Neutrophil (primary cell): Measurements from ENCODE around the gene RRP15.

Source experiments
- H3K27ac ChIP-seq: fragments of 200-600 bp; sonication (generic); 2 replicates; pipeline ENCODE4 v1.5.1; 2016; ENCODE audit warnings: mild to moderate bottlenecking, moderate library complexity
- H3K27me3 ChIP-seq: fragments of 200-600 bp; sonication (generic); 2 replicates; pipeline ENCODE4 v1.6.0; 2016; ENCODE audit warnings: mild to moderate bottlenecking
- H3K36me3 ChIP-seq: fragments of 200-600 bp; sonication (generic); 2 replicates; pipeline ENCODE4 v1.5.1; 2017
- H3K4me1 ChIP-seq, 2 experiments: fragments of 200-600 bp in 1 of 2; sonication (generic) in 1 of 2; 1 replicate in 1 of 2; 2 replicates in 1 of 2; pipeline versions ENCODE4 v1.5.1 to v1.6.1; 2013 to 2016; ENCODE audit warnings: low read depth in 1 of 2, low read length in 1 of 2, mild to moderate bottlenecking in 1 of 2, moderate library complexity in 1 of 2; ENCODE audit not compliant: control insufficient read depth in 1 of 2, insufficient read depth in 1 of 2
- H3K4me3 ChIP-seq, 2 experiments: fragments of 200-600 bp in 1 of 2; sonication (generic) in 1 of 2; 1 replicate in 1 of 2; 2 replicates in 1 of 2; pipeline ENCODE4 v1.5.1; 2013 to 2016; ENCODE audit warnings: low read depth in 1 of 2, low read length in 1 of 2, mild to moderate bottlenecking in 1 of 2, moderate library complexity in 1 of 2
- H3K9me3 ChIP-seq: fragments of 200-600 bp; sonication (generic); 2 replicates; pipeline ENCODE4 v1.5.1; 2016
- TF ChIP-seq, protein P1 (sequence below): fragments of 200-600 bp; sonication (generic); IDR thresholded peaks from 2 replicates; pipeline ENCODE4 v1.5.1; 2016; ENCODE audit warnings: antibody characterized with exemption

The RRP15 gene

DNA sequence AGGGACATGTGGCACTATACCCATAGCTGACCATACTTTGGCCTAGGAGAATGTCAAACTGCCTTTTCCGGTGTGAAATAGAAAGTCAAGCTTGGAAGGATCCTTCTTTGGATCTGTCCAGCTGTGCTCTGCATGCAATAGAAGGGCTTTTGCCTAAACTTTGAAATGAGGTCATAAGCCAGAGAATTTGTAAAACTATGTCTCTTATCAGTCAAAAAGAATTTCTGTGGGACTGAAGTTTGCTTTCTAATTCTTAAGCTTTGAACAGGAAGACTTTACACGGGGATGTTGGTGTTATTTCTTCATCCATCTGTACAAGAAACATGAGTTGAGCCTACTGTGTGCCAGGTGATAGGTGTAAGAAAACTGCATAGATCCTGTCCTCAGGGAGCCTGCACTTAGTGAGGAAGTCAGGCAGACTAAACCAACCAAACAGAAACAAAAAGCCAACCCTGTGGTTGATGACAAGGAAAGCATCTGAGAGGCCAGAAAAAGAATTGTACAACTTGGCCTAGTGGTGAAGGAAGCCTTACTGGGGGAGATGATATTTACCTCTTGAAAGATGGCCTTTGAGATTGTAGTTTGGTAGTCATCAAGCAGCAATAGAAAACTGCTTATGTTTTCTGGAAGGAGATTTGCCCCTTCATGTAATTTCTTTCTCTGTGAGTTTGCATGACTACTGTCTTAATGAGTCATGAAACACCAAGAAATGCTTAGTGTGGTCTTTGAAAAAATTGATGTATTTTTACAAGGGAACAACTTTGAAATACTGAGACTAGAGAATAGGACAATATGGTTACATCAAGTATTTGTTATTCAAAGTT is 84.8 kb downstream of the RRP15 start:
- Histone ChIP-seq H3K9me3 (no peaks in the 10 kb centered on the region), H3K27me3 (no peaks in the 10 kb centered on the region), H3K36me3 (no peaks in the 10 kb centered on the region), H3K4me1 (no peaks in the 10 kb centered on the region), H3K4me3 (no peak overlapping the region), H3K27ac (no peak overlapping the region)
- TF ChIP-seq, protein P1, sequence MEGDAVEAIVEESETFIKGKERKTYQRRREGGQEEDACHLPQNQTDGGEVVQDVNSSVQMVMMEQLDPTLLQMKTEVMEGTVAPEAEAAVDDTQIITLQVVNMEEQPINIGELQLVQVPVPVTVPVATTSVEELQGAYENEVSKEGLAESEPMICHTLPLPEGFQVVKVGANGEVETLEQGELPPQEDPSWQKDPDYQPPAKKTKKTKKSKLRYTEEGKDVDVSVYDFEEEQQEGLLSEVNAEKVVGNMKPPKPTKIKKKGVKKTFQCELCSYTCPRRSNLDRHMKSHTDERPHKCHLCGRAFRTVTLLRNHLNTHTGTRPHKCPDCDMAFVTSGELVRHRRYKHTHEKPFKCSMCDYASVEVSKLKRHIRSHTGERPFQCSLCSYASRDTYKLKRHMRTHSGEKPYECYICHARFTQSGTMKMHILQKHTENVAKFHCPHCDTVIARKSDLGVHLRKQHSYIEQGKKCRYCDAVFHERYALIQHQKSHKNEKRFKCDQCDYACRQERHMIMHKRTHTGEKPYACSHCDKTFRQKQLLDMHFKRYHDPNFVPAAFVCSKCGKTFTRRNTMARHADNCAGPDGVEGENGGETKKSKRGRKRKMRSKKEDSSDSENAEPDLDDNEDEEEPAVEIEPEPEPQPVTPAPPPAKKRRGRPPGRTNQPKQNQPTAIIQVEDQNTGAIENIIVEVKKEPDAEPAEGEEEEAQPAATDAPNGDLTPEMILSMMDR = no peak

DNA sequence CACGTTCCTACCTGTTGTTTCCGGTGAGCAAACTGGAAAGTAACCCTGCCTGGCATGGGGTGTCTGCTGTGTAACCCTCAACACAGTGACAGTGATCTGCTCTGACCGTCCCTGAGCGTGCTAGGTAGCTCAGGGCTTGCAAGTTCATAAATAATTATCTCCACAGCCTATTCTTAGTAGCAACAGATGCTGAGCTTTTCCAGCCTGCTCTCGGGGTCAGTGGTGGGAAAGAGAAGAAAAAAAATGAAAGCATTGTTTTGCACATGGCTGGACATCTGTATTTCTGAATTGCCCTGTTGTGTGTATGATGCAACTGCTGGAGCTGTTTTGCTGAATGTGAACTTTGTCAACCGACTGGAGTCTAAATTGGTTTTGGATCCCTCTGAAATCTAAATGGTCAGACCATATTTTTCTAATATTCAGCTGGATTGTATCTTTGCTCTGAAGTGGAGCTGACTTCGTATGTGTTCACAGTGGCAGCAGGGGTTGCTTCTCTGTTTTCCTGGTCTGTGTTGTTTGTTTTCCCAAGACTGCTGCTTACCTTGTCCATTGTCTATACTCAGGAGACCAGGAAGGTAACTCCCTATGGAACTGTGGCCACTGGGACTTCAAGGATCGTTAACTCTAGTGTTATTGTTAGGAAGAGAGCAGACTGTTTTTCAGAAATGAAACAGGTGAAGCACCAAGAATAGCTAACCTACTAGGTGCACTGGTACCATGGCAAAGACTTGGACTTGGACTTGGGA is 87.0 kb downstream of the RRP15 start:
- Histone ChIP-seq H3K9me3 (no peaks in the 10 kb centered on the region), H3K36me3 (no peaks in the 10 kb centered on the region), H3K4me1 (no peaks in the 10 kb centered on the region), H3K4me3 (no peak overlapping the region), H3K27ac (no peak overlapping the region), H3K27me3 (no peaks in the 10 kb centered on the region)
- TF ChIP-seq, protein P1 = no peak

DNA sequence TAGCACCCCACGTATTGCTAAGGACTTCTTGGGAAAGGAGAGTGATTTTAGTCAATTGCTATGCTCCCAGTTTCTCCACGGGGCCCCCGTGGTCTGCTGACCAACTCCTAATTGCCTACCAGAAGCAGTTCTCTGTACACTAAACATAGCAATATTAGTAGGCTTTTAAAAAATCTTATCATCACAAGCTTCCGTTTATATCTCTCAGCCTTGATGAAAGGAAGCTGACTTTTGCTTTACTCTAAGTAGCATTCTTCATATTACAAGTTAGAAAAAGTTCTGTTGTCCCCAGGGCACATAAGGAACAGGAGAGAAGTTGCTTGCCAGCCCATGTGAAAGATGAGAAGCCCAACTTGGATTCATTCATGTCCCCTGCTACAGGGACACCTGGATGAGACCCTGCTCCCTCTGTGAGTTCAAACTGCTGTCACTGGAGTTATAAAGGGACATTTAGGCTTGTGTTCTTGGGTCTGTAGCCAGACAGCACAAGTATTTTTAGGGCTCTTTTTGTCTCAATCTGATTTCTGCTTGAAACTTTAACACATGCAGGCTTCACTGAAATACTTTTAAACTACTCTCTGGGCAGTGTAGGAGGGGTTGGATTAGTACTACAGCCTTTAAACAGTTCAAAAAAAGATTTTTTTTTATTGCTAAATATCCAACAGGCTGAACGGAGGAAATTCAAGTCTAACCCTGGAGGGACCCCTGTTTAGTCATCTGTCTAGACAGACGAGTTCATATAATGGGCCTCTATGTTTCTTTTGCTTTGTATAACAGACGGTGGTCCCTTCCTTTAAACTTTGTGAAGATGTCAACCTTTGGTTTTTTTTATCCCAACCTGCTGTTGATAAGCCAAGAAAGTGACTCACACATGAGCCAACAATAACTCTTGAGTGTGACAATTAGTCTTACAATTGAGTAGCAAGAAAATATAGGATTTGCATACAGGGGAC is 89.6 kb downstream of the RRP15 start:
- TF ChIP-seq, protein P1 = no peak
- H3K4me1 ChIP-seq = no peaks in the 10 kb centered on the region
- H3K4me3 ChIP-seq = no peak overlapping the region
- H3K27ac ChIP-seq = no peak overlapping the region
- H3K27me3 ChIP-seq = no peaks in the 10 kb centered on the region
- H3K9me3 ChIP-seq = no peaks in the 10 kb centered on the region
- no peaks in the 10 kb centered on the region for H3K36me3 ChIP-seq

DNA sequence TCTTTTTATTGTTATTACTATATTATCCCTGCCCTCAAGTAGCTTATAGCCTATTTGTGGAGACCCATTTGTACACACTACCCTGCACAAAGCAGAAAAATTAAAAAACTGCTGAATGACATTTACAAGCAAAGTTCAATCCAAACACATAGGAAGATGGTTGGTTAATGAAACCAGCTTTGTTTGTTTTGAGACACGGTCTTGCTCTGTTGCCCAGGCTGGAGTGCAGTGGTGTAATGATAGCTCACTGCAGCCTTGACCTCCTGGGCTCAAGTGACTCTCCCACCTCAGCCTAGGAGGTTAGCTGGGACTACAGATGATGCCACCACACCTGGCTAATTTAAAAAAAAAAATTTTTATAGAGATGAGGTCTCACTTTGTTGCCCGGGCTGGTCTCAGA is 91.6 kb downstream of the RRP15 start:
- no peaks in the 10 kb centered on the region for H3K9me3 ChIP-seq
- TF ChIP-seq, protein P1 = no peak
- no peak overlapping the region for H3K4me3 ChIP-seq
- no peaks in the 10 kb centered on the region for H3K27me3 ChIP-seq
- H3K36me3 ChIP-seq = no peaks in the 10 kb centered on the region
- H3K27ac ChIP-seq = no peak overlapping the region
- H3K4me1 ChIP-seq = no peaks in the 10 kb centered on the region

DNA sequence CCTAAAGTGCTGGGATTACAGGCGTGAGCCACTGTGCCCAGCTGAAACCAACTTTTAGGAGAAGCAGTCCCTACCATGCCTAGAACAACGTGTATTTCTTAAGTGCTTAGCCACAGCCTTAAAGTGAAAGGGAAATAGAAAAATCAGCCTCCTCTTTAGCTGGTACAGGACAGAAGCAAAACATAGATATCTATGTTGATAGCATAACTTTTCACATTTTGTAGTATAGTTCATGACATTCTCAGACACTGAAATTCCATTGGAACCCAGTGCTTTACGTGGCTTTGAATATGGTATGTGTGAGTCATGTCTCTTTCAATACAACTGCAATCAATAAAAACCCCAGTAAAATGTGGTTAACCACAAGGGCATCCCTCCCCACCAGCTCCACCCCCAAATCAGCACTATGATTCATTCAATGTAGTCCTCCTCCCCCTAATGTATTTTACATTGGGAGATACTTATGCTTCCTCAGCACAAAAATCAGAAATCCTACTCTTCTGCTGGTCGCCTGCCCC is 92.1 kb downstream of the RRP15 start:
- no peak overlapping the region for H3K27ac ChIP-seq
- H3K4me1 ChIP-seq = no peaks in the 10 kb centered on the region
- H3K36me3 ChIP-seq = no peaks in the 10 kb centered on the region
- no peaks in the 10 kb centered on the region for H3K9me3 ChIP-seq
- TF ChIP-seq, protein P1 = no peak
- H3K4me3 ChIP-seq = no peak overlapping the region
- no peaks in the 10 kb centered on the region for H3K27me3 ChIP-seq
